Measurements from ENCODE around the gene CEP152. TPM values are rescaled to one million over a fixed set of nuclear protein-coding genes. Genes with fewer than 3 reads are reported as not detected.

The CEP152 gene
- total RNA-seq, 1 donor from 2014 or later = 11.1 TPM

GRCh38 chr15:48719668-48720067 is 91.2 kb downstream of the CEP152 start:
- DNase-seq (ENCODE audit: low spot score) (no peak), ATAC-seq (no peak)
- intact Hi-C loops (cut with DNase I) = no loop called here

GRCh38 chr15:48718646-48719045 is 92.2 kb downstream of the CEP152 start:
- no peak for ATAC-seq
- no peak for DNase-seq (ENCODE audit: low spot score)
- intact Hi-C loops (cut with DNase I) = no loop called here

DNA sequence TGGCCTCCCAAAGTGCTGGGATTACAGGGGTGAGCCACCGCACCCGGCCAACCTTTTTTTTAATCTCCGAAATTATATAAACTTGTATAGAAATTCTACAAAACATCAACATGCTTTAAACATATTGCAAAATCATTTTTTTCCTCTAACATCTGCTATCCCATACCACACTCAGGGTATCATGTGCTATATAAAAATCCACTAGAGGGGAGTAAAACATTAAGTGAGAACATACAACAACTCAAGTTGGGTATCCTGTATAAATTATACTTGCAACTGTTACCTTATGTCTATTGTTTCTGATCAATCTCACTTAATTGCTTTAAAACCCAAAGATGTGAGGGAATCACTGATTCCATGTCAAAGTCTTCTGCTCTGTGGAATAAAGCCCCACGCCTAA is 93.4 kb downstream of the CEP152 start:
- intact Hi-C loops (cut with DNase I) = no loop called here
- ATAC-seq (no peak), DNase-seq (ENCODE audit: low spot score) (no peak)

DNA sequence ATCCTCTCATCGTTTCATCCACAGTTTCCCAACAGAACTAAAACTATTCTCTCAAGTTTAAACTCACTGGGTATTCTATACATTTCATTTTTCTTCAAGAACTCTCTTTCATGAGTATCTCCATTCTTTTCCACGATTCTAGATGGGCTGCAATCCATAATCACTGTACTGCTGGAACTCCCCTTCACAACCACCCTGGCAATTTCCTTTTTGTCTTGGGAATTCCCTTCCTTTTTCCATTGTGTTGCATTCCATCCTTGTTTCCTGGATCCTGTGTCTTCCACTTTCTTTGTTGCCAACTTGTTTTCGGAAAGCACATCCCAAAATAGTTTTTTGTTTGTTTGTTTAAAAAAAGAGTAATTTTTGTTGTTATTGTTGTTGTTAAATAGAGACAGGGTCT is 98.3 kb downstream of the CEP152 start:
- intact Hi-C loops (cut with DNase I) = no loop called here
- ATAC-seq (no peak), DNase-seq (ENCODE audit: low spot score) (no peak)

DNA sequence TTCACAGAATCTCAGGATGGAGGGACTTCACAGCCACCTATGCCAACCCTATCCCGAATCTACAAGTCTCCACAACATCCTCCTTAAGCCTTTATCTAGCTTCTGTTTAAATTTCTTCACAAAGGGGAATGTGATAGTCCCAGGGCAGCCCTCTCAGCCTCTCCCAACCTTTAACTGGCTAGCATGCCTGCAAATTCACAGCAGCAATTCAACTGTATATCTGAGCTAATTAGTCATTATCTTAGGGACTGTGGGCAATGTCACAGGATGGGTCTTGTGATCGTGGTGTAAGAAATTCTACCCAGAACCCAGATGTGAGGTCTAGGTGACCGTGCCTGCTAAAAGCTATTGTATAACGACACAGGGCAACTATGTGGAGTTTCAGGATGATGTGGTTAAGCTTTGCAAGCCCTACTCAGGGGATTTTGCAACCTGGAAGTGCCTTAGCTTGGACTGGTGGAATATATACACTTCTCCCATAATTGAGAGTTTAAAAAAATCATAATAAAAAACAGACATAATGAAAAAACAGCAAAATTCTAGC is 99.8 kb downstream of the CEP152 start:
- ATAC-seq = no peak
- intact Hi-C loops (cut with DNase I) = no loop called here

DNA sequence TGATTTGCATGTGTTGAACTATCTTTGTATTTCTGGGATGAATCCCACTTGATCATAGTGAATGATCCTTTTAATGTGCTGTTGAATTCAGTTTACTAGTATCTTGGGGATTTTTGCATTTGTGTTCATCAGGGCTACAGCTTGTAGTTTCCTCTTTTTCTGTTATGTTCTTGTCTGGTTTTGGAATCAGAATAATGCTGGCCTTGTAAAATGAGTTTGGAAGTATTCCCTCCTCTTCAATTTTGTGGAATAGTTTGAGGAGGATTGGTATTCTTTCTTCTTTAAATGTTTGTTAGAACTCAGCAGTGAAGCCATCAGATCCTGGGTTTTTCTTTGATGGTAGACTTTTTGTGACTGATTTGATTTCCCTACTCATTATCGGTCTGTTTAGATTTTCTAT is 102.2 kb downstream of the CEP152 start:
- ATAC-seq = no peak
- intact Hi-C loops (cut with DNase I) = no loop called here
- DNase-seq (ENCODE audit: low spot score) = no peak

More for the DNA sequence above, 99.8 kb downstream of the CEP152 start:
- DNase-seq (ENCODE audit: low spot score) = no peak

DNA sequence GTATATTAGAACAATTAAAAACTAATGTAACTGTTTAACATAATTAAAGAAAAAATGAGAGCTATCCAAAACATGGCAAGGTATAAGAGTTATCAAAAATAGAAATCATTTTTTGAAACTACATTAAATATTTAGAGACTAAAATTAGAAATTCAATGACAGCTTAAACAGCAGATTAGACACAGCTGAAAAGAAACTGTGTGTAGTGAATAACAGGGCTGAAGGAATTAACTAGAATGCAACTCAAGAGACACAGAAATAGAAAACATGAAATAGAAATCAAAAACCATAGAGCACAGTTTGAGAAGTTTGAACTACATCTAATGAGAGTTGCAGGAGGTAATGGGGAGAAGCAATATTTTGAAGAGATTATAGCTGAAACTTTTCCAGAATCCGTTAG is 105.5 kb downstream of the CEP152 start:
- intact Hi-C loops (cut with DNase I) = no loop called here
- ATAC-seq (no peak), DNase-seq (ENCODE audit: low spot score) (no peak)

DNA sequence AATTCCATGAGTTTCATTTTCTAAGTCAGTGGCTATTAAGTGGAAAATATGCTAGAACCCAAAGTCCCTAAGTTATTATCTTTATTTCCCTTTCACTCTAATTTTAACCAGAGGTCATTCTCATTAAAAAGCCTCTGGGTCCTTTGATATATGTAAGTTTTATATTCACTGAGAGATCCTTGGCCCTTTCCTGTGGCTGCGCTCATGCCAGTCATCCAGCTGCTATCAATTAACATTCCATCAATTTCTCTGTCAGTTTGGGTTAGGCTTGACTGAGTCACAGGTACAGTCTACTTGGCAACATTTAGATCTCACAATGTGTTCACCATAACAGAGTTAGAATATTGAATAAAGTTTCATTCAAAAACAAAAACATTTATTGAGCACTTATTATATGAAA is 107.3 kb downstream of the CEP152 start:
- DNase-seq (ENCODE audit: low spot score) (no peak), ATAC-seq (no peak)
- intact Hi-C loops (cut with DNase I) = no loop called here

GRCh38 chr15:48702569-48703236 is 108.2 kb downstream of the CEP152 start:
- no peak for DNase-seq (ENCODE audit: low spot score)
- intact Hi-C loops (cut with DNase I) = no loop called here
- no peak for ATAC-seq

DNA sequence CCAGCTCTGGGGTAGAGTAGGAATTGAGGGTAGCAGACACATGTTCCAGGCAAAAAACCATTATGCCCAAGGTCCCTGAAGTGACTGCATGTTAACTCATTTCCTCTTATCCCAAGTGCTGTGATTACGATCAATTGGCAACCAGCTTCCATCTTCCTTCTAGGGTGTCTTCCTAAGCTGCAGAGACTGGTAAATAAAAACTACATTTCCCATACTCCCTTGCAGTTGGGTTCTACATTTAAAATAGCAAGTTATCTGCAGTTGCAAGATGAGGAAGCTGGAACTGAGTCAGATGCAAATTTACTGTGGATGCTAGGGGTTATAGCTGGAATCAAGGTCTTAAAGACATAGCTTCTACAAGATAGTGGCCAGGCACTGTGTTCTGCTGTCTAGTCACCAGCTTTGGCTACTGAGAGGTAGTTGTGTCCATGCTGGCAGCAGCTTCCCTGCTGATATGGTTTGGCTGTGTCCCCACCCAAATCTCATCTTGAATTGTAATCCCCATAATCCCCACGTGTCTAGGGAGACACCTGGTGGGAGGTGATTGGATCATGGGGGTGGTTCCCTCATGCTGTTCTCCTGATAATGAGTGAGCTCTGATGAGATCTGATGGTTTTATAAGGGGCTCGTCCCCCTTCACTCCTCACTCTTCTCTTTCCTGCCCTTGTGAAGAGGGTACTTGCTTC is 114.1 kb downstream of the CEP152 start:
- DNase-seq (ENCODE audit: low spot score) (no peak), ATAC-seq (no peak)
- intact Hi-C loops (cut with DNase I) = no loop called here

- no peak for ATAC-seq
Measured at GRCh38 chr15:48695827-48696573, 114.9 kb downstream of the CEP152 start.

DNA sequence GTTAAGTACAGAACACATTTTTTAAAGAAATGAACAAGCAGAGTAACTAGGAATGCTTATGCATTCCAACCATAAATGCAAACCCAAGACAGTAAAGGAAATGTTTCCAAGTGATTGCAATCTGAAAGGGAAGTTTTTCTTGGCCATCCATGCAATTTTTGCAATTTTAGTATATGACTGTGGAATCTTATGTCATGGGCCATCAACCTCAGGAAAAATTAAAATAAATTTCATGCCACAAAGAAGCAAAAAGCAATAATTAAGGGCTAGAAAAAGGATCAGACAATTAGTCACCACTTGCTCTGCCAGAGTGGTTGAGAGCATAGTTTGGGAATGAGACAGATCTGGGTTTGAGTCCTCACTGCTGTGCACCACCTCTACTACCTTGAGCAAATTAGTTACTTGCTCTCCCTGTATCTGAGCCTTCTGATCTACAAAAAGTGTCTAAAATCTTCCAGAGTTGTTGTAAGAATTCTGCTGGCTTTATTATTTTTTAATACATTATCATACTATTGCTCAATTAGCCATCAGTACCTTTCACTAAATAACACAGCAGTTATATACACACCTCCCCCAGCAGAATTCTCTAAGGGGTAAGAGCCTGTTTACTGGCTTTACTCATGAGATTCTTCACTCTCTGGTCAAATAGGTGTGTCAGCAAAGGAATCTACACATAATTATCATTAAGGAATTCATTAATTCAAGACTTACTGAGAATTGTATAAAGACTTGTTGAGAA is 115.6 kb downstream of the CEP152 start:
- DNase-seq (ENCODE audit: low spot score) (no peak), ATAC-seq (no peak)
- intact Hi-C loops (cut with DNase I) = no loop called here

More at GRCh38 chr15:48695827-48696573, 114.9 kb downstream of the CEP152 start:
- intact Hi-C loops (cut with DNase I) = no loop called here
- no peak for DNase-seq (ENCODE audit: low spot score)

DNA sequence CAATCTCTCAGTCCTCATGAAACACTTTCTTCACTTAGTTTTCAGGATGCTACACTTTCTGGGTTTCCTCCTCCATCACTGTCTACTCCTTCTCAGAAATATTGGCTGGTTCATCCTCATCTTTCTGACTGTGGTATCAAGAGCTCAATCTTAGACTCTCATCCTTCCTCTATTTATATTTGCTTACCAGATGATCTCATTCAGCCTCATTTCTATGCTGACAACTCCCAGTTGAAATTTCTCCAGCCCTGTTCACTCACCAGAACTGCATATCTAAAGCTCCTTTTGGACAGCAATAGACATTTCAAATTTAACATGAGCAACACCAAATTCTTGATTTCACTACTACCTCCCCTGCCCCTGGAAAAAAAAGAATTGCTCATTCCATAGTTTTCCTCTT is 117.4 kb downstream of the CEP152 start:
- intact Hi-C loops (cut with DNase I) = no loop called here
- ATAC-seq (no peak), DNase-seq (ENCODE audit: low spot score) (no peak)

DNA sequence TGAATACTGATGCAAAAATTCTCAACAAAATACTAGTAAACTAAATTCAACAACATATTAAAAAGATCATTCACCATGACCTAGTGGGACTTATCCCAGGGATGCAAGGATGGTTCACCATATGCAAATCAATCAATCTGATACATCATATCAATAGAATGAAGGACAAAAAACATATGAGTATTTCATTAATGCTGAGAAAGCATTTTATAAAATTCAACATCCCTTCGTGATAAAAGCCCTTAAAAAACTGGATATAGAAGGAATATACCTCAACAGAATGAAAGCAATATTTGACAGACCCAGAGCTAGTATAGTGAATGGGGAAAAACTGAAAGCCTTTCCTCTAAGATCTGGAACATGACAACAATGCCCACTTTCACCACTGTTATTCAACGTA is 122.4 kb downstream of the CEP152 start:
- DNase-seq (ENCODE audit: low spot score) (no peak), ATAC-seq (no peak)
- intact Hi-C loops (cut with DNase I) = no loop called here

Other genes with a start within 250 kb of the CEP152 start
- 135 TPM for gene FBN1, start 165.4 kb downstream of the CEP152 start, total RNA-seq
- gene EID1, start 67.1 kb upstream of the CEP152 start, total RNA-seq = 140 TPM
- 74.2 TPM for gene SHC4, start 152.8 kb upstream of the CEP152 start, total RNA-seq
- gene SECISBP2L, start 235.4 kb upstream of the CEP152 start, total RNA-seq = 599 TPM